Stomach (tissue), 9 donors: ENCODE measurements around the gene PRR16. TPM values are rescaled to one million over a fixed set of nuclear protein-coding genes. Genes with fewer than 3 reads are reported as not detected.

Experiments used
- DNase-seq, 2 donors: peaks; one replicate each; pipeline versions ENCODE4 v3.0.0 to v3.0.0-alpha.2; 2013 to 2019
- H3K27ac ChIP-seq, 5 donors: fragments of 200-600 bp in 4 of 5; sonication (generic) in 4 of 5; one replicate each; pipeline ENCODE4 v1.5.1; 2013 to 2019; ENCODE audit warnings: mild to moderate bottlenecking in 1 of 5, moderate library complexity in 1 of 5
- H3K27me3 ChIP-seq, 3 donors: fragments of 200-600 bp; sonication (generic); one replicate each; pipeline ENCODE4 v1.5.1; 2017 to 2019; ENCODE audit warnings: mixed run types in 1 of 3
- H3K36me3 ChIP-seq, 4 donors: fragments of 200-600 bp; sonication (generic); 1 replicate in 3 of 4; 2 replicates in 1 of 4; pipeline ENCODE4 v1.5.1; 2016 to 2019
- H3K4me1 ChIP-seq, 4 donors: fragments of 200-600 bp; sonication (generic); one replicate each; pipeline ENCODE4 v1.5.1; 2016 to 2019
- H3K4me3 ChIP-seq, 4 donors: fragments of 200-600 bp; sonication (generic) in 3 of 4; one replicate each; pipeline ENCODE4 v1.5.1; 2016 to 2019; ENCODE audit warnings: mild to moderate bottlenecking in 1 of 4
- H3K9me3 ChIP-seq, 4 donors: fragments of 200-600 bp; sonication (generic); one replicate each; pipeline ENCODE4 v1.5.1; 2016 to 2019
- EP300 ChIP-seq: sonication (generic); formaldehyde crosslinking; IDR thresholded peaks from one replicate; pipeline ENCODE4 v1.6.1; 2017; ENCODE audit warnings: antibody characterized with exemption
- POLR2A ChIP-seq, 4 donors: fragments of 450-650 bp; IDR thresholded peaks; one replicate each; pipeline ENCODE4 v1.6.1; 2016; ENCODE audit warnings: antibody characterized with exemption in 4 of 4, control low read depth in 2 of 4, mild to moderate bottlenecking in 1 of 4, moderate library complexity in 1 of 4
- POLR2AphosphoS5 ChIP-seq, 3 donors: sonication (generic); formaldehyde crosslinking; IDR thresholded peaks; one replicate each; pipeline ENCODE4 v1.6.1; 2016; ENCODE audit warnings: antibody characterized with exemption in 3 of 3
- WGBS, 5 donors: extraction: QIAGEN DNeasy Blood & Tissue Kit in 3 of 5; methylation state at CpG; one replicate each; pipeline versions ENCODE4 v1.1.5 to v1.1.7; 2013 to 2018; 5-methylcytosine and 5-hydroxymethylcytosine counted together
- intact Hi-C: fragments of 100-400 bp; cut with DNase I; formaldehyde crosslinking; loops from one replicate; pipeline ENCODE4 v1.15.1; 2023; ENCODE audit warnings: low total_unique reads
- polyA plus RNA-seq, 3 donors: library from polyadenylated mRNA; stranded (reverse); fragments of 200-250 nt; gene quantifications; one replicate each; pipeline ENCODE4 v1.2.3, GENCODE V29; 2013
- total RNA-seq, 5 donors: library from RNA; depleted of rRNA; stranded (reverse); fragments of >200 nt; gene quantifications; one replicate each; pipeline versions ENCODE4 v1.1.0 to v1.2.3, GENCODE V29; 2014 to 2016
- TF ChIP-seq, protein P1 (sequence below), 7 experiments: fragments of 450-650 bp in 4 of 7; fragments of 200-600 bp in 3 of 7; sonication (generic) in 3 of 7; IDR thresholded peaks; one replicate each; pipeline ENCODE4 v1.5.1; 2016 to 2019; ENCODE audit warnings: antibody characterized with exemption in 7 of 7, control low read depth in 2 of 7, mild to moderate bottlenecking in 1 of 7
- donor health status: healthy with polysubstance abuse.
- donor health status: Bipolar disorder and iron deficiency.
- donor health status: healthy.

PRR16 gene
- total and polyA plus RNA-seq, 8 donors: 1.3 to 40.8 (median 8.1) TPM

DNA sequence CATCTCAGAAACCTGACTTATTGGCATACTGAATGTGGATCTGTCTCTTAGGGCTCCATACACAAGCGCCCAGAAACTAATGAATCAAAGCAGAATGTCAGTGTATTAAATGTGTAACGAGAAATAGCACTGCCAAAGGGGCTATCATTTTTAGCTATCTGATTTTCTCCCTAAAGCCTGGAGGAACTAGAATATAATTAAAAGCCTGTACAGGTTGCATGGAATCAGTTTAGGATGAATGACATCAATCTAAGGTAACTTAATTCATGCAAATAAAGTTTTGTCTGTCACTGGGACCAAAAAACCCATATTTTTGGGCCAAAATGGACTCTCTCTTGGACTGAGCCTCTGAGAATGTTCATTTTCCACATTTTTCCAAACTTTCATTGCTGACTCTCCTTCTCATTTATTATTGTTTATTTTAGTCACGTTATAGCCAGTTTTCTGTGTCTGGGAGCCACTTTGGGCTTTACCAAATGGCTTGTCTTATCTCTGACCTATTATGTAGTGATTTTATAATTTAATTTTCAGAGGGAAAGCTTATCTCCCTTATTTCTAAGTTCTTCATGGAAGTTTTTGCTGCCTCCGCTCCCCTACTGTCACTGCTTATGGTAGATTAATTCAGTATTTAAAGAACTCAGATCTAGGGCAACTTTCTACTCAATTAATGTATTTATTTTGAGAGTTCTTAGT lies 47.0 kb downstream of the PRR16 start:
- no peak for DNase-seq
- no peaks in the 10 kb centered on the region for H3K9me3 ChIP-seq
- no peaks in the 10 kb centered on the region for H3K4me1 ChIP-seq
- no peak for TF ChIP-seq POLR2AphosphoS5 (IDR thresholded peaks at IDR 0.05)
- no peak for TF ChIP-seq EP300
- intact Hi-C loops: no loop called here
- H3K27ac ChIP-seq: no peak overlapping the region
- H3K27me3 ChIP-seq: no peaks in the 10 kb centered on the region
- H3K4me3 ChIP-seq: no peak overlapping the region
- H3K36me3 ChIP-seq: no peaks in the 10 kb centered on the region
- 54 to 68% (median 60%) methylated on average over 4 of the region's 4 CpGs for WGBS, 5 donors

DNA sequence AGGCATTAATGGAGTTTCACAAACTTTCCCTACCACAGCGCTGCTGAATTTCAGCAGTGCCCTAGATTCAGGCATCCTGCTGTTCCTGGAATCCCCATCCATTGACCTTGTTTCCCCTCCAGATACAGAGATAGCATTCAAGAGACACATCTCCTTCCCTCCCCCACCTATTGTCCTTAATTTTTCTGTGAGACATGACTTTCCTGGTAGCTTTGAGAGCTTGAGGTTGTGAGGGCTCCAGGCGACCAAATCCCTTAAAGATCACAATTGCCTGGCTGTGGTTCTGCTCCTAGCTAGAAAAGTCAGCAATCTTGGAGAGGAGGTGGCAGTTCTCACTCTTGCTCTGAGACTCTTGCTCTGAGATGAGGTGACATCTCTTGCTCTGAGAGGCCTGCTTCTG lies 48.0 kb downstream of the PRR16 start:
- no peak for DNase-seq
- no peak overlapping the region for H3K27ac ChIP-seq
- H3K36me3 ChIP-seq: no peaks in the 10 kb centered on the region
- no peaks in the 10 kb centered on the region for H3K9me3 ChIP-seq
- H3K4me3 ChIP-seq: no peak overlapping the region
- no peaks in the 10 kb centered on the region for H3K4me1 ChIP-seq
- H3K27me3 ChIP-seq: no peaks in the 10 kb centered on the region
- intact Hi-C loops: no loop called here
- TF ChIP-seq, protein P1, sequence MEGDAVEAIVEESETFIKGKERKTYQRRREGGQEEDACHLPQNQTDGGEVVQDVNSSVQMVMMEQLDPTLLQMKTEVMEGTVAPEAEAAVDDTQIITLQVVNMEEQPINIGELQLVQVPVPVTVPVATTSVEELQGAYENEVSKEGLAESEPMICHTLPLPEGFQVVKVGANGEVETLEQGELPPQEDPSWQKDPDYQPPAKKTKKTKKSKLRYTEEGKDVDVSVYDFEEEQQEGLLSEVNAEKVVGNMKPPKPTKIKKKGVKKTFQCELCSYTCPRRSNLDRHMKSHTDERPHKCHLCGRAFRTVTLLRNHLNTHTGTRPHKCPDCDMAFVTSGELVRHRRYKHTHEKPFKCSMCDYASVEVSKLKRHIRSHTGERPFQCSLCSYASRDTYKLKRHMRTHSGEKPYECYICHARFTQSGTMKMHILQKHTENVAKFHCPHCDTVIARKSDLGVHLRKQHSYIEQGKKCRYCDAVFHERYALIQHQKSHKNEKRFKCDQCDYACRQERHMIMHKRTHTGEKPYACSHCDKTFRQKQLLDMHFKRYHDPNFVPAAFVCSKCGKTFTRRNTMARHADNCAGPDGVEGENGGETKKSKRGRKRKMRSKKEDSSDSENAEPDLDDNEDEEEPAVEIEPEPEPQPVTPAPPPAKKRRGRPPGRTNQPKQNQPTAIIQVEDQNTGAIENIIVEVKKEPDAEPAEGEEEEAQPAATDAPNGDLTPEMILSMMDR (IDR thresholded peaks at IDR 0.05): no peak
- TF ChIP-seq POLR2A (IDR thresholded peaks at IDR 0.05) (no peak), EP300 (no peak), POLR2AphosphoS5 (IDR thresholded peaks at IDR 0.05) (no peak)
- 35 to 50% (median 42%) methylated on average over 2 of the region's 2 CpGs for WGBS, 5 donors

DNA sequence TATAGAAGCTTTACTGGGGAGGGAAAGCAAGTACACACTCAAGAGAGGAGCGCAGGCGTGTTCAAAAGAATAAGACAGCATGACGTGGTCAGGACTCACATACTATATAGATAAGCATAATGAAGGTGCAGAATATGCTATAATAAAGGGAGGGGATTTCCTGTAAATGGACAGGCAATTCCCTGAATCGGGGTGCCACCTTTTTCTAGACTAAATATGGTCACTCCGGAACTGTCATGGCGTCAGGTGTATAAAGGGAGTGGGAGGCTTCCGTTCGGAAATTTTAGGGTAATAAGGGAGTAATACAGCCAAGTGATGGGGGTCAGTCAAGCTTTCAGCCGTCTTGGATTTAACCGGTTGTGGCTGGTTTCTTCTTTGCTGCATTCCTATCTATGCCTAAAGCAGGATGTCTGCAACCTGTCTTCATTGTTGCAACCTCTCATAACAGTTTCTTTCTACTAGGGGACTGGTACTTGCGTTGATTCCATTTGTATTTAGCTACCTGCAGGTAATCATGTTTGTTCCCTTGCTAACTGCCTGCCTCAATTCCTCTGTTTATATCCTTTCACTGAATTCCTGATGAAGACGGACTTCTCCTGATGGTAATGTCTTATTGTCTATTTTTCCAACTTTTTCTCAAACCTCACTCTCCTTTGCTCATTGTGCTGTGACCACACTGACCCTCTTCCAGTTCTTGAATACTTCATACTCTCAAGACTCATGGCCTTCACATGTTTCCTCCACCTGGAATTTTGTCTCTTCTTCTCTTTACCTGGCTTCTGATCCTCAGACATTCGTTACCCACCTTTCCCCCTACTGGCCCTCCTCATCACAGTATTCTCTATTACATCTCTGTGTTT lies 48.9 kb downstream of the PRR16 start:
- intact Hi-C loops: no loop called here
- no peaks in the 10 kb centered on the region for H3K27me3 ChIP-seq
- no peak for DNase-seq
- 85 to 90% (median 87%) methylated on average over 13 of the region's 13 CpGs for WGBS, 5 donors
- H3K4me3 ChIP-seq: no peak overlapping the region
- TF ChIP-seq, protein P1 (IDR thresholded peaks at IDR 0.05): no peak
- no peak for TF ChIP-seq POLR2A (IDR thresholded peaks at IDR 0.05)
- TF ChIP-seq POLR2AphosphoS5 (IDR thresholded peaks at IDR 0.05): no peak
- TF ChIP-seq EP300: no peak
- no peaks in the 10 kb centered on the region for H3K9me3 ChIP-seq
- H3K4me1 ChIP-seq: no peaks in the 10 kb centered on the region
- H3K27ac ChIP-seq: no peak overlapping the region
- H3K36me3 ChIP-seq: no peaks in the 10 kb centered on the region

DNA sequence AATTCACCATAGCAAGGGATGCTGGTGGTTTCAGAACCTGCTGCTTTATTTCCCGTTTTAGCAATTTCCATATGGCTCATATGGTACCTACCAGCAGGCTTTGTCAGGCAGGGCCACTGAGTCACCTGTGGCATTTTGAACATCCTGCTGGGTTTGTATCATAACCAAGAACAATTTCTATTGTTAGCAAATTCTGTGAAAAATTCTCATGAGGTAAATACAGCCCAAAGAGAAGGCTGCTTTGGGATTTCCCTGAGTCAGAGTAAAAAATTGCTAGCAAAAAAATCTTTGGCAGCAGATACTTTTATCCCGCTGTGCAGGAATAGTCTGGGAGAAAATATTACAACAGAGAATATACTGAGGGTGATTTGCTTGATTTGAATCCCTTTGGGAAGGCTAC lies 52.7 kb downstream of the PRR16 start:
- TF ChIP-seq POLR2AphosphoS5 (IDR thresholded peaks at IDR 0.05) (no peak), POLR2A (IDR thresholded peaks at IDR 0.05) (no peak), EP300 (no peak)
- TF ChIP-seq, protein P1 (IDR thresholded peaks at IDR 0.05): no peak
- H3K4me3 ChIP-seq: no peak overlapping the region

More for the DNA sequence above, 52.7 kb downstream of the PRR16 start:
- no peaks in the 10 kb centered on the region for H3K27me3 ChIP-seq
- intact Hi-C loops: no loop called here
- no peak overlapping the region for H3K27ac ChIP-seq
- H3K36me3 ChIP-seq: no peaks in the 10 kb centered on the region
- H3K9me3 ChIP-seq: no peaks in the 10 kb centered on the region
- DNase-seq: no peak
- H3K4me1 ChIP-seq: no peaks in the 10 kb centered on the region
- 70 to 87% (median 74%) methylated on average over 2 of the region's 2 CpGs for WGBS, 5 donors
